Thyroid gland (tissue), 4 donors: ENCODE results near the gene RFLNA. TPM values are rescaled to one million over a fixed set of nuclear protein-coding genes. Genes with fewer than 3 reads are reported as not detected.

Source experiments
- DNase-seq, 2 donors: peaks; one replicate each; pipeline ENCODE4 v3.0.0-alpha.2; 2019
- H3K27ac ChIP-seq, 3 donors: fragments of 200-600 bp; sonication (generic); 1 replicate in 2 of 3; 2 replicates in 1 of 3; pipeline ENCODE4 v1.5.1; 2016 to 2019; ENCODE audit warnings: mild to moderate bottlenecking in 1 of 3, moderate library complexity in 1 of 3
- H3K27me3 ChIP-seq: fragments of 200-600 bp; sonication (generic); one replicate; pipeline ENCODE4 v1.5.1; 2019
- H3K36me3 ChIP-seq, 2 donors: fragments of 200-600 bp; sonication (generic); one replicate each; pipeline ENCODE4 v1.5.1; 2016 to 2019
- H3K4me1 ChIP-seq, 2 donors: fragments of 200-600 bp; sonication (generic); one replicate each; pipeline ENCODE4 v1.5.1; 2017 to 2019
- H3K4me3 ChIP-seq, 3 donors: fragments of 200-600 bp; sonication (generic); replicated peaks in 1 of 3; 1 replicate in 2 of 3; 2 replicates in 1 of 3; pipeline ENCODE4 v1.5.1; 2016; ENCODE audit warnings: mild to moderate bottlenecking in 1 of 3
- H3K9me3 ChIP-seq: fragments of 200-600 bp; sonication (generic); one replicate; pipeline ENCODE4 v1.5.1; 2017
- POLR2A ChIP-seq, 2 donors: fragments of 450-650 bp; IDR thresholded peaks; one replicate each; pipeline ENCODE4 v1.6.1; 2017; ENCODE audit warnings: antibody characterized with exemption in 2 of 2, mild to moderate bottlenecking in 2 of 2, moderate library complexity in 1 of 2
- WGBS, 2 donors: methylation state at CpG; one replicate each; pipeline ENCODE4 v1.1.5; 2017; 5-methylcytosine and 5-hydroxymethylcytosine counted together
- intact Hi-C: fragments of 100-400 bp; cut with DNase I; formaldehyde crosslinking; loops from one replicate; pipeline ENCODE4 v1.15.1; 2023
- total RNA-seq, 4 donors: library from RNA; depleted of rRNA; stranded (reverse); fragments of >200 nt; gene quantifications; one replicate each; pipeline ENCODE4 v1.2.3, GENCODE V29; 2016
- TF ChIP-seq, protein P1 (sequence below), 6 experiments: fragments of 200-600 bp in 3 of 6; fragments of 450-650 bp in 3 of 6; sonication (generic) in 3 of 6; IDR thresholded peaks; one replicate each; pipeline ENCODE4 v1.5.1; 2016 to 2019; ENCODE audit warnings: antibody characterized with exemption in 6 of 6, mild to moderate bottlenecking in 2 of 6, inconsistent platforms in 1 of 6, moderate library complexity in 1 of 6

The RFLNA gene
- total RNA-seq, 4 donors from 2014 or later, result 0.40 to 4.5 TPM; not detected in 2

DNA sequence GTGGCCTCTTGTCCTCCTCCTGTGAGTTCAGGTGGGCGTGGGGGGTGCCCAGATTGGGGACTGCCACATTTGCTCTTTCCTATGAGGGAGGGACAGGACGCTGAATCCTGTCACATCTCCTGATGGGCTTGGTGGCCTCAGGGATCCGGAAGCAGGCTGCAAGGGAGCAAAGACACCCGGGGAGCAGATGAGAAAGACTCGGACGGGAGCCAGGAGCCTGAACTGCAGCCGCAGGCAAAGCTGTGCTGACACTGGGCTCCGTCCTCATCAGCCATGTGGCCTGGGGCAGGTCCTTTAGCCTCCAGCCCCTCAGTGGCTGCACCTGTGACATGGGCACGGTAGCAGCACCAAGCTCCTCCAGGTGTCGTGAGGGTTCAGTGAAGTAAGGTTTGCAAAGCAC is 40.8 kb upstream of the RFLNA start:
- TF ChIP-seq POLR2A (IDR thresholded peaks at IDR 0.05), result no peak
- TF ChIP-seq, protein P1, sequence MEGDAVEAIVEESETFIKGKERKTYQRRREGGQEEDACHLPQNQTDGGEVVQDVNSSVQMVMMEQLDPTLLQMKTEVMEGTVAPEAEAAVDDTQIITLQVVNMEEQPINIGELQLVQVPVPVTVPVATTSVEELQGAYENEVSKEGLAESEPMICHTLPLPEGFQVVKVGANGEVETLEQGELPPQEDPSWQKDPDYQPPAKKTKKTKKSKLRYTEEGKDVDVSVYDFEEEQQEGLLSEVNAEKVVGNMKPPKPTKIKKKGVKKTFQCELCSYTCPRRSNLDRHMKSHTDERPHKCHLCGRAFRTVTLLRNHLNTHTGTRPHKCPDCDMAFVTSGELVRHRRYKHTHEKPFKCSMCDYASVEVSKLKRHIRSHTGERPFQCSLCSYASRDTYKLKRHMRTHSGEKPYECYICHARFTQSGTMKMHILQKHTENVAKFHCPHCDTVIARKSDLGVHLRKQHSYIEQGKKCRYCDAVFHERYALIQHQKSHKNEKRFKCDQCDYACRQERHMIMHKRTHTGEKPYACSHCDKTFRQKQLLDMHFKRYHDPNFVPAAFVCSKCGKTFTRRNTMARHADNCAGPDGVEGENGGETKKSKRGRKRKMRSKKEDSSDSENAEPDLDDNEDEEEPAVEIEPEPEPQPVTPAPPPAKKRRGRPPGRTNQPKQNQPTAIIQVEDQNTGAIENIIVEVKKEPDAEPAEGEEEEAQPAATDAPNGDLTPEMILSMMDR (IDR thresholded peaks at IDR 0.05), result no peak
- H3K27ac ChIP-seq, result no peak overlapping the region
- intact Hi-C loops, result no loop called here
- H3K4me1 ChIP-seq, result no peaks in the 10 kb centered on the region
- DNase-seq, result no peak
- no peaks in the 10 kb centered on the region for H3K27me3 ChIP-seq
- no peaks in the 10 kb centered on the region for H3K36me3 ChIP-seq
- no peaks in the 10 kb centered on the region for H3K9me3 ChIP-seq
- H3K4me3 ChIP-seq, result no peak overlapping the region
- WGBS, 2 donors, result 90 to 91% methylated on average over 10 of the region's 10 CpGs

DNA sequence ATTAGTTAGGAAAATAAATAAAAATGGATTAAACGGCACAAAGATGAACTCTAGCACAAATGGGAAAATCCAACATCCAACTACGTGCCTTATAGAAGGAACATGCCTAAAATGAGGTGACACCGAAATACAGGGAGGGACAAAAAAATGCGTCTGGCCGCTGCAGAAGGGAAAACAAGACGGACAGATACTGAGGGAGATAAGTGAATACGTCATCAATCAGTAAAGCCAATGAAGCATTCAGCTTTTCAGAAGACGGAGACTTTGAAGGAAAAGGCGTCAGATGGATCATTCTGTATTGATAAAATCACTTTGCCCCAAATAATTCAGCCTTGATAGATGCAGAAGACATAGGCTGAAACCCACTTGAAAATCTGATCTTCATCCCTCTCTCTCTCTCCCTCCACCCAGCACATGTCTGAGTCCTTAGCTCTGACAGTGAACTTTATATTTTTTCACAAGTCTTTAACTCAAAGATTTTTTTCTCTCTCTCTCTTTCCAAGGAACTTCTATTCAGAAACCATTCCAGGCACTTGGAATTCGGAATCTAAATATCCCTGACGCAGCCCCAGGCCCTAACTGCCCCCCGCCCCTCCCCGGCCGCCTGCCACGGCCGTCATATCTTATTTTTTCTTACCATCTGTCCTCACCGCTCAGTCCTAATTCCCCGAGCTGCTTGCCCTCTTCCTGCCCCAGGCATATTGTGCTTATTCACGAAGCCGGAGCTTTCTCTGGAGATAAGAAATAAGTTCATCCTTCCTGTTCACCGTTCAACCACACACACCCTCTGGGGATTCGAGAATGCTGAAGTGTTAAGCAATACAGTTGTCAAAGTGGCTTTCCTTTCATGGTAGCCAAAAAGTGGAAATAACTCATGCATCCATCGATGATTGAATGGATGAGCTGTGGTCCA is 35.5 kb upstream of the RFLNA start:
- intact Hi-C loops, result no loop called here
- WGBS, 2 donors, result 48 to 57% methylated on average over 23 of the region's 23 CpGs
- no peaks in the 10 kb centered on the region for H3K36me3 ChIP-seq
- DNase-seq, result no peak
- no peaks in the 10 kb centered on the region for H3K4me1 ChIP-seq
- no peaks in the 10 kb centered on the region for H3K9me3 ChIP-seq
- H3K27ac ChIP-seq, result no peak overlapping the region
- TF ChIP-seq, protein P1 (IDR thresholded peaks at IDR 0.05), result no peak
- TF ChIP-seq POLR2A (IDR thresholded peaks at IDR 0.05), result no peak
- no peaks in the 10 kb centered on the region for H3K27me3 ChIP-seq
- H3K4me3 ChIP-seq, result no peak overlapping the region

DNA sequence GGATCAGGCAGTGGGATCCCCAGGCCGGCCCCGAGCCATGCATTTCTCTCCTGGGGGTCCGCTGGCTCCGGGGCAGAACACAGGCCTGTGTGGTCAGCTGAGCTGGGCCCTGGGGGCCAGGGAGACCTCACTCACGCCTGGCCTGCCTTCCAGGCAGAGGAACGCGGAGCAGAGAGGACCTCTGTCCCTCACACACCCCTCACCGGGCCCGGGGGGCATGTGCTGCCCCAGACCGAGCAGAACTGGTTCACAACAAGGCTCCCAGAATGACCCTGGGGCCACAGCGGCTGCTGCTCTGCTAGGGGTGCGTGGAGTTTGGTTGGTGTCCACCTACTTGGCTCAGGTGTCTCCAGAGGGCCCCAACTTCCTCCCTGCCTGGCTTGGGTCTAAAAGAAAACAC is 33.0 kb upstream of the RFLNA start:
- intact Hi-C loops, result no loop called here
- H3K9me3 ChIP-seq, result no peaks in the 10 kb centered on the region
- WGBS, 2 donors, result 84% methylated on average over 9 of the region's 12 CpGs; no CpG with 5 or more reads in 1 of the 2 donors

DNA sequence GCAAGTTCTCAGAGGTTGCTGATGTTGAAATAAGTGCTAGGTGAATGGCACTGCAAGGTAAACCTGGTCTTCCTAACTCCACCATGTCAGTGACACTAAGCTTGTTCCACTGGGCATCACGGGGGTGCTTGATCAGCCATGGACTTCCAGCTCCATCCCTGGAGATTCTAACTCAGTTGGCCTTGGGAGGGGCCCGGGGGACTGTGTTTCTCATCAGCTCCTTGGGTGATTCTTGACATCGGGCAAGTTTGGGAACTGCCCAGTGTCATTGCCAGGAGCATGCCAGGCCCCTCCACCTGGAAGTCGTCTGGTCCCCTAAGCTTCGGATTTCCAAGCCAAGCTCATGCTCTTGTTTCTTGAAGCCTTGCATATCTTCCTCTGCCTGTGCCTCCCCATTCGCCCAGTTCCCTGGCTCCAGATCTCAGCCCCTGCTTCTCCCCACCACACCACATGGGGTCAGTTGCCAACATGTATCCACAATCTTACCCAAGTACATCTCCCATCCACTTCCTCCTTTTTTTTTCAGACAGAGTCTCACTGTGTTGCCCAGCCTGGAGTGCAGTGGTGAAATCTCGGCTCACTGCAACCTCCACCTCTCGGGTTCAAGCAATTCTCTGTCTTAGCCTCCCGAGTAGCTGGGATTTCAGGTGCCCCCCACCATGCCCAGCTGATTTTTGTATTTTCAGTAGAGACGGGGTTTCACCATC is 30.7 kb upstream of the RFLNA start:
- intact Hi-C loops, result no loop called here
- H3K36me3 ChIP-seq, result no peaks in the 10 kb centered on the region
- H3K27me3 ChIP-seq, result no peaks in the 10 kb centered on the region
- H3K27ac ChIP-seq, result no peak overlapping the region
- WGBS, 2 donors, result 82 to 90% methylated on average over 7 to 10 of the region's 10 CpGs
- no peaks in the 10 kb centered on the region for H3K4me1 ChIP-seq
- H3K4me3 ChIP-seq, result no peak overlapping the region
- no peak for DNase-seq
- TF ChIP-seq, protein P1 (IDR thresholded peaks at IDR 0.05), result no peak
- TF ChIP-seq POLR2A (IDR thresholded peaks at IDR 0.05), result no peak
- H3K9me3 ChIP-seq, result no peaks in the 10 kb centered on the region

More for the DNA sequence above, 33.0 kb upstream of the RFLNA start:
- Histone ChIP-seq H3K4me1 (no peaks in the 10 kb centered on the region), H3K27ac (no peak overlapping the region), H3K36me3 (no peaks in the 10 kb centered on the region), H3K27me3 (no peaks in the 10 kb centered on the region), H3K4me3 (no peak overlapping the region)
- DNase-seq, result no peak
- no peak for TF ChIP-seq POLR2A (IDR thresholded peaks at IDR 0.05)
- TF ChIP-seq, protein P1 (IDR thresholded peaks at IDR 0.05), result no peak

DNA sequence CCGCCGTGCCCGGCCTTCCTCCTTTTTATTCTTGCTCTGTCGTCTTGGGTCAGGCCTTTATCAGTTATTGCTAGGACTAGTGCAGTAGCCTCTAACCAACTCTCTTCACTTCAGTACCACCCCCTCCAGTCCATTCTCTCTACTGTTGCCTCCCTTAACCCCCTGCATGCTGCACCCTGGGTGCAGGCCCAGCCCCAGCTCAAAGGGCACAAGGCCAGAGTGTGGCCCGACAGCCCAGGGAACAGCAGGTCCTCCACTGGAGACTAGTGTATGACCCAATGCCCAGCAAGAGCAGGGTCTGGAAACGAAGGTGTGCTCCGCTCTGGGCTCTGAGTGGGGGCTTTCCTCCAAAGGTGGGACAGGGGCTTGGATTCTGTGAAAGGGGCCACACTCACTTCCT is 30.0 kb upstream of the RFLNA start:
- DNase-seq, result no peak
- 96 to 97% methylated on average over 7 of the region's 7 CpGs for WGBS, 2 donors
- Histone ChIP-seq H3K4me3 (no peak overlapping the region), H3K27ac (no peak overlapping the region), H3K9me3 (no peaks in the 10 kb centered on the region), H3K4me1 (no peaks in the 10 kb centered on the region), H3K27me3 (no peaks in the 10 kb centered on the region), H3K36me3 (no peaks in the 10 kb centered on the region)
- TF ChIP-seq, protein P1 (IDR thresholded peaks at IDR 0.05), result no peak
- no peak for TF ChIP-seq POLR2A (IDR thresholded peaks at IDR 0.05)
- intact Hi-C loops, result no loop called here
